NCI-H2227 (cell line): ENCODE results near the gene DAB1.
"Not testable (repeated sequence)": the region's sequence is repeated elsewhere in the genome, so short reads cannot be mapped to it uniquely, and the experiment has no call there.

Experiments
- DNase-seq: peaks from one replicate; lab custom pipeline; 2025; ENCODE audit not compliant: unreplicated experiment; lab: John Stamatoyannopoulos, UW

The DAB1 gene

GRCh38 chr1:57087660-57088059 lies 336.2 kb downstream of the DAB1 start:
- DNase-seq, result not testable (repeated sequence)

DNA sequence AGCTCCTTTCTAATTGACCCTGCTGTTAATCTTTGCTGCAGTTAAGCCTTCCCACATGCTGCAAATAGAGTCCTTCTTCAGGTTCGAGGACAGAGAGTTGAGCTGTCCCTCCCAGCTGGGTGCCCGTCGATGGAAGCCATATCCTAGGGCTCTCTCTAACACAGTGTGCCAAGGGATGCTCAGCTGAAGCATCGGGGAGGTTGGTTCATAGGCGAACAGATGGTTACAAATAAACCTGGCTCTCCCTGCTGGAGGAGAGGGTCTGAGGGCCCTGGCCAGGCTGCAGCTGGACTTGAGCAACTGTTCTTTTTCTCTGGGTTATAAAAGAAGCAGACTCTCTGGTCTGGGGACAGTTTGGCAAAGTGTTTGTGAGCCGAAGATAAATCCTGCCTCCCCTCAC lies 337.7 kb downstream of the DAB1 start:
- peak; percentile 29 for DNase-seq

DNA sequence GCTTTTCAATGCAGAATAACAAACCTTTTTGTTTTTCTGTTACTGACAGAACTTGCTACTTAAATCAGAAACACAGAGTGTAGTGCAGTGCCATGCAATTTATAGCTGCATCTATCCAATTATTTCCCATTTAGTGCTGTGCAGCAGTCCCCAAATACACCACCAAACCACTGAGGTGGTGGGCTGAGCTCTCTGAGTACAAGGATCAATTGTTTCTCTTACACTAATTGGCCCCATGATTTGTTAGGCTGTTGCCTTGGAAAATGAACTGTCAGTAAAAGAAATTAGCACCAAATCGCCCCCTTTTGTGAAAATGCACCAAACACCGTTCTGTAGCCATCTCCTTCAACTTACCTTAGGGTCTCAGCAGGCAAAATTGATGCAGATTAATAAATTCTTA lies 339.2 kb downstream of the DAB1 start:
- DNase-seq, result no peak

GRCh38 chr1:57082711-57083439 lies 341.0 kb downstream of the DAB1 start:
- peak; percentile 13 for DNase-seq

DNA sequence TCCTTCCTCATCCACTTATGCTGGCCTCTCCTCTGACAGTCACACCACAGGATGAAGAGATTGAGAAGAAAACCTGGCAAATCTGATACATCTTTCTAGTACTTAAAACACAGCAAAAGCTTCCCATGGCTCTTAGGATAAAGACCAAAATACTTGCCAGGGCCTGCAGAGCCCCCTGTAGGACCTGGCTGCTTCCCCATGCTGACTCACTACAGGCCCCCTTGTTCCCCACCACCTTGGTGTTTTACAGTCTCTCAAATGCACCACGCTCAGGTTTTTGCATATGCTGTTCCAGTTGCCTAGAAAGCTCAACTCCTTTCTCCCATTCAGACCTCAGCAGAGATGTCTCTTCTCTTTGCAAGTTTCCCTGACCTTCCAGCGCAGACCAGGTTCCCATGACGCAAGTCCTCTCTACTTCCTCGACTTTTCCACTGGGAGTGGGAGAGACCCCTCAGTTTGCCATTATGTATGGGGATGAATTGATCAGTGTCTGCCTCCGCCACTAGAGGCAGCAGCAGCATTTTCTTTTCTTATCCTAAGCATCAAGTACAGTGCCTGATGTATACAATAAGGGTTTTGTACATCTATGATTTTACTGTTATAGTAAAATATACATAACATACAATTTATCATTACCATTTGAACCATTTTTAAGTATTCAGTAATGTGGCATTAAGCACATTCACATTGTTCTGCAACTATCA lies 344.3 kb downstream of the DAB1 start:
- DNase-seq, result no peak

- no peak for DNase-seq
Measured at GRCh38 chr1:57072401-57073110, 351.3 kb downstream of the DAB1 start.

DNA sequence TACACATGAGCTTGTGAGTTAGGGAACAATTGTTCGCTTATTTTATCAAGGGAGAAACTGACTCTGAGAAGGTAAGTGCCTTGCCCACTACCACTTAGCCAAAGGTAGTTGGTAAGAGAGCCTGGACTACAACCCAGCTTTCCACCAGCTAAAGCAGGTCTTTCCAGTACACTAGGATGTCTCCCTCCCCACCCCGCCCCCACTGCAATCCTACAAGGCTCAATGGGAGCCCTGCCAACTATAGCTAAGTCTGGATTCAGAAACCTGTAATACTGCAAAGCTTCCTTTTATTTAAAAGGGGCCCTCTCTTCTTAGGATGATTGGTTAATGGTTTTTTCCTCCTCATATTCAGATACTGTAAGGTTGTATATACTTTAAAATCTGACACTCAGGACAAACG lies 356.0 kb downstream of the DAB1 start:
- peak; percentile 53 for DNase-seq

- peak; percentile 84 for DNase-seq
Measured at GRCh38 chr1:57066980-57067610, 356.8 kb downstream of the DAB1 start.

GRCh38 chr1:57065442-57065841 lies 358.4 kb downstream of the DAB1 start:
- DNase-seq, result no peak

- DNase-seq, result peak; percentile 13
Measured at GRCh38 chr1:57064379-57065140, 359.3 kb downstream of the DAB1 start.

- no peak for DNase-seq
Measured at GRCh38 chr1:57063406-57064125, 360.3 kb downstream of the DAB1 start.

GRCh38 chr1:57061369-57061768 lies 362.5 kb downstream of the DAB1 start:
- DNase-seq, result no peak

DNA sequence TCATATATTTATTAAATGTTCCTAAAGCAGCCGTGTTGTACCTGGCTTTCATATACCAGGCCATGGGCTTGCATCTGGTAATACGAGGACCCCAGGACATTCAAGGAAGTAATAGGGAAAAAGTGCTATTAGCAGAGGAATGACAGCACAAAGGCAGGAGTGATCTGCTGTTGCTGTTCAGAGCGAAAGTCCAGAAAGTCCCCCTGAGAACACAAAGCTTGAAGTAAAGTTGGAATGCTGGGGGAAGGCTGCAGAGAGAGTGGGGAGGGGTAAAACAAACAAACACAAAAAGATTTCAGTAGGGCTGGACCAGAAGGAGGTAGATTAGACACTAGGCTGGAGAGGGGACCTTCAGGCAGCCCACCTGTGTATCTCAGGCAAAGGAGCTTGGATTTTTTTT lies 363.4 kb downstream of the DAB1 start:
- no peak for DNase-seq

- DNase-seq, result no peak
Measured at GRCh38 chr1:57058652-57059501, 365.0 kb downstream of the DAB1 start.

DNA sequence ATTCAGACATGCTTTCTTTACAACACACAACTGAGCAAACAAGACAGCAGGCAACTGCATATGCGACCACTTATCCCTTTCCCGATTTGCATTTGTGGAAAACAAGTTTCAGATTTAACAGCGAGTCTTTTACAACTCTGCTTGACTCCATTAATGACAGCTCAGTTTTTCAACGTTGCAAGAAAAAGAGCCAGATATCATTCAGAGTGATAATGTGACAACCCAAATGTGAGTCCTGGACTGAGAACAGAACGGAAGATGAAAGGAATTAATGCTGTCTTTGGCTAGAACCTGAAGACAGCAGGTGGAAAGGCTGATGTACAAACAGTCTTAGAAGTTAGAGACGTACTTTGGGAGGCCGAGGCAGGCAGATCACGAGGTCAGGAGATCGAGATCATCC lies 375.0 kb downstream of the DAB1 start:
- no peak for DNase-seq

GRCh38 chr1:57046462-57046861 lies 377.4 kb downstream of the DAB1 start:
- no peak for DNase-seq

GRCh38 chr1:57041901-57042300 lies 382.0 kb downstream of the DAB1 start:
- no peak for DNase-seq

GRCh38 chr1:57040811-57041210 lies 383.0 kb downstream of the DAB1 start:
- DNase-seq, result no peak
